ENCODE results near the gene ZFP36.

GRCh38 chr19:39405958-39406655 is 540 bp upstream of the ZFP36 start:
- no peak for TF ChIP-seq EZH2 (IDR thresholded peaks at IDR 0.05; ENCODE audit: borderline replicate concordance, low read length)
- TF ChIP-seq CTCF (conservative IDR thresholded peaks at IDR 0.05 in 1 of 2, IDR thresholded peaks at IDR 0.05 in 1 of 2; ENCODE audit: extremely low read depth in 1 of 2, insufficient read depth in 1 of 2, low read depth in 1 of 2, low read length in 2 of 2) = no peak
